GM12878 (cell line): ENCODE measurements around the gene GSTT4. TPM values are rescaled to one million over a fixed set of nuclear protein-coding genes. Genes with fewer than 3 reads are reported as not detected.

Source experiments
- ATAC-seq: fragments of 200-7000 bp; cut with Tn5 transposase; 3 replicates; pipeline ENCODE4 v1.9.1; 2020; ENCODE audit warnings: mild to moderate bottlenecking, moderate library complexity
- BruUV-seq: library from RNA; stranded (reverse); fragments of 400-500 nt; replicated peaks from 2 replicates; lab custom pipeline; 2021; lab: Mats Ljungman, UMichigan
- CTCF ChIA-PET: fragments of 300-600 bp; sonication (Branson Sonifier 250); formaldehyde crosslinking; extraction: SDS; loops from one replicate; lab custom pipeline; 2021; ENCODE audit warnings: inconsistent platforms; lab: Yijun Ruan, JAX
- POLR2A ChIA-PET: fragments of 350-600 bp; formaldehyde crosslinking; extraction: SDS; loops from one replicate; lab custom pipeline; 2021; ENCODE audit warnings: inconsistent platforms; lab: Charles Lee
- RAD21 ChIA-PET: fragments of 300-600 bp; sonication (Branson Sonifier 250); formaldehyde crosslinking; loops from one replicate; lab custom pipeline; 2023; ENCODE audit warnings: antibody characterized with exemption; ENCODE audit not compliant: unreplicated experiment; lab: Charles Lee
- SMC1A ChIA-PET: fragments of 300-600 bp; sonication (Branson Sonifier 250); formaldehyde crosslinking; loops from one replicate; lab custom pipeline; 2023; ENCODE audit not compliant: unreplicated experiment, uncharacterized antibody; lab: Charles Lee
- DNase-seq: peaks from one replicate; pipeline ENCODE4 v3.0.0-alpha.2; 2011; ENCODE audit warnings: low read depth, low spot score
- FAIRE-seq: peaks from 3 replicates; lab custom pipeline; 2011; peaks lifted over from hg19 to GRCh38; lab: Jason Lieb, UNC
- H2AFZ ChIP-seq: 2 replicates; pipeline ENCODE4 v1.6.0; 2011; ENCODE audit warnings: low read depth, low read length, control low read depth; ENCODE audit not compliant: control insufficient read depth
- H3K27ac ChIP-seq: 2 replicates; pipeline ENCODE4 v1.5.1; 2011; ENCODE audit warnings: control low read depth; ENCODE audit not compliant: control insufficient read depth, insufficient read depth
- H3K27me3 ChIP-seq, 2 experiments: replicated peaks in 1 of 2; 2 replicates each; pipeline versions ENCODE4 v1.6.0 to v1.6.1; 2011; ENCODE audit warnings: low read length in 1 of 2; ENCODE audit not compliant: control insufficient read depth in 2 of 2, insufficient read depth in 2 of 2
- H3K36me3 ChIP-seq, 2 experiments: 2 replicates each; pipeline ENCODE4 v1.5.1; 2011; ENCODE audit warnings: low read length in 1 of 2; ENCODE audit not compliant: control insufficient read depth in 2 of 2, insufficient read depth in 2 of 2
- H3K4me1 ChIP-seq: 2 replicates; pipeline ENCODE4 v1.6.1; 2011; ENCODE audit warnings: mild to moderate bottlenecking, low read length, moderate library complexity, mixed read lengths; ENCODE audit not compliant: control insufficient read depth, insufficient read depth
- H3K4me2 ChIP-seq: 2 replicates; pipeline ENCODE4 v1.6.0; 2011; ENCODE audit warnings: control low read depth; ENCODE audit not compliant: control insufficient read depth, insufficient read depth
- H3K4me3 ChIP-seq: fragments of 200-600 bp; sonication (generic); 2 replicates; pipeline ENCODE4 v1.5.1; 2016
- H3K79me2 ChIP-seq: 2 replicates; pipeline ENCODE4 v1.6.0; 2011; ENCODE audit warnings: low read length; ENCODE audit not compliant: control insufficient read depth, insufficient read depth
- H3K9ac ChIP-seq: 2 replicates; pipeline ENCODE4 v1.8.0; 2011; ENCODE audit warnings: low read length, control low read depth, mixed read lengths; ENCODE audit not compliant: control insufficient read depth, insufficient read depth
- H3K9me3 ChIP-seq: replicated peaks from 3 replicates; pipeline ENCODE4 v1.5.1; 2011; ENCODE audit warnings: mild to moderate bottlenecking, low read length; ENCODE audit not compliant: control insufficient read depth, insufficient read depth
- H4K20me1 ChIP-seq: 2 replicates; pipeline ENCODE4 v1.6.0; 2011; ENCODE audit not compliant: control insufficient read depth, insufficient read depth
- BACH1 ChIP-seq: fragments of 450-650 bp; IDR thresholded peaks from 2 replicates; pipeline ENCODE4 v1.6.1; 2017; ENCODE audit warnings: mild to moderate bottlenecking, borderline replicate concordance
- KLF5 ChIP-seq: fragments of 450-650 bp; IDR thresholded peaks from 2 replicates; pipeline ENCODE4 v1.6.1; 2014; ENCODE audit warnings: mild to moderate bottlenecking; ENCODE audit not compliant: partially characterized antibody
- MTA2 ChIP-seq: fragments of 450-650 bp; IDR thresholded peaks from 2 replicates; pipeline ENCODE4 v1.6.1; 2016; ENCODE audit warnings: low read depth, mild to moderate bottlenecking, moderate library complexity
- NR2F1 ChIP-seq: fragments of 450-650 bp; conservative IDR thresholded peaks from 2 replicates; pipeline ENCODE4 v1.6.1; 2017; ENCODE audit warnings: mild to moderate bottlenecking
- PKNOX1 ChIP-seq: fragments of 450-650 bp; IDR thresholded peaks from 2 replicates; pipeline ENCODE4 v1.6.1; 2016; ENCODE audit warnings: mild to moderate bottlenecking
- POU2F2 ChIP-seq: IDR thresholded peaks from 3 replicates; pipeline ENCODE4 v1.6.1; 2011; ENCODE audit warnings: low read depth, mild to moderate bottlenecking, low read length, borderline replicate concordance
- RB1 ChIP-seq: fragments of 450-650 bp; formaldehyde crosslinking; IDR thresholded peaks from 2 replicates; pipeline ENCODE4 v1.6.1; 2017; ENCODE audit warnings: mild to moderate bottlenecking, borderline replicate concordance
- YBX1 ChIP-seq: fragments of 450-650 bp; IDR thresholded peaks from 2 replicates; pipeline ENCODE4 v1.6.1; 2016; ENCODE audit warnings: antibody characterized with exemption
- ZBED1 ChIP-seq: IDR thresholded peaks from 2 replicates; pipeline ENCODE4 v1.6.1; 2016; ENCODE audit warnings: borderline replicate concordance
- ZNF384 ChIP-seq: IDR thresholded peaks from 2 replicates; pipeline ENCODE4 v1.6.1; 2012; ENCODE audit warnings: low read depth, mild to moderate bottlenecking, low read length, improper control_type of control experiment, borderline replicate concordance
- WGBS: methylation state at CpG from one replicate; pipeline ENCODE4 v1.1.6; 2016; ENCODE audit warnings: low lambda C conversion rate; ENCODE audit not compliant: insufficient replicate concordance, insufficient coverage; ENCODE audit errors: missing lambda C conversion rate; 5-methylcytosine and 5-hydroxymethylcytosine counted together
- in situ Hi-C: fragments of 300-500 bp; cut with MboI; formaldehyde crosslinking; loops from 9 replicates; pipeline ENCODE4 v1.14.3; 2018; ENCODE audit warnings: mixed read lengths
- intact Hi-C: fragments of 100-400 bp; cut with micrococcal nuclease; formaldehyde crosslinking; loops from one replicate; pipeline ENCODE4 v1.14.2; 2022; ENCODE audit not compliant: unreplicated experiment
- polyA plus RNA-seq, 11 experiments: library from polyadenylated mRNA; depleted of rRNA in 4 of 11; unstranded in 6 of 11; stranded (reverse) in 5 of 11; fragments of >200 nt; fragmentation: Nextera tagmentation in 4 of 11; fragmentation: Illumina TruSeq in 1 of 11; extraction: Ambion mirVana in 4 of 11; extraction: Trizol in 1 of 11; gene quantifications; 1 replicate in 1 of 11; 2 replicates in 10 of 11; pipeline versions ENCODE4 v1.2.1 to v1.2.3, GENCODE V29; 2011 to 2016; ENCODE audit warnings: inconsistent platforms in 2 of 11, missing spikeins in 2 of 11, low read depth in 1 of 11
- total RNA-seq, 4 experiments: library from RNA; depleted of rRNA in 3 of 4; stranded (reverse); fragments of >200 nt in 3 of 4; fragmentation: Illumina TruSeq in 1 of 4; extraction: Trizol in 1 of 4; gene quantifications; 2 replicates each; pipeline versions ENCODE4 v1.2.1 to v1.2.3, GENCODE V29; 2013 to 2021

The GSTT4 gene
- total and polyA plus RNA-seq, 10 of the 15 experiments (the other 5 are each of a cell fraction or from before 2014, with no cell fraction given), result not detected

GRCh38 chr22:24033731-24034130, 28.5 kb upstream of the GSTT4 start:
- ChIA-PET POLR2A (no interaction called here), CTCF (no interaction called here), SMC1A (no interaction called here), RAD21 (no interaction called here)
- no peak for ATAC-seq
- peaks cover 13 to 19% of the 10 kb centered on the region in 2 experiments for H3K36me3 ChIP-seq
- H3K4me3 ChIP-seq, result no peak overlapping the region
- no peak overlapping the region for H3K4me2 ChIP-seq
- no peak for DNase-seq
- H2AFZ ChIP-seq, result no peak overlapping the region
- 96% methylated on average over 4 of the region's 4 CpGs for WGBS
- in situ Hi-C loops, result no loop called here
- H4K20me1 ChIP-seq, result peaks cover 5% of the 10 kb centered on the region; the same call in 1 of the 2 replicates
- FAIRE-seq, result no peak
- no peaks in the 10 kb centered on the region for H3K27me3 ChIP-seq
- TF ChIP-seq NR2F1 (no peak), ZNF384 (no peak), MTA2 (no peak), ZBED1 (no peak), BACH1 (no peak), YBX1 (no peak), PKNOX1 (no peak), POU2F2 (no peak), RB1 (no peak), KLF5 (no peak)
- no peaks in the 10 kb centered on the region for H3K4me1 ChIP-seq
- peaks cover 8% of the 10 kb centered on the region for H3K79me2 ChIP-seq
- no TSS peak for BruUV-seq
- no peak overlapping the region for H3K27ac ChIP-seq
- intact Hi-C loops, result no loop called here
- no peak overlapping the region for H3K9ac ChIP-seq
- no peaks in the 10 kb centered on the region for H3K9me3 ChIP-seq
